DND-41 (cell line): ENCODE results near the gene EXTL1.

Experiments used
- EZH2 ChIP-seq: IDR thresholded peaks from 3 replicates; pipeline ENCODE4 v1.6.1; 2012; ENCODE audit warnings: borderline replicate concordance, low read depth, mild to moderate bottlenecking, moderate library complexity, low read length, inconsistent platforms; ENCODE audit not compliant: severe bottlenecking
- TF ChIP-seq, protein P1 (sequence below): IDR thresholded peaks from 2 replicates; pipeline ENCODE4 v1.5.1; 2012; ENCODE audit warnings: borderline replicate concordance, low read length, moderate library complexity, mild to moderate bottlenecking; ENCODE audit not compliant: poor library complexity, severe bottlenecking; ENCODE audit errors: extremely low read depth

DNA sequence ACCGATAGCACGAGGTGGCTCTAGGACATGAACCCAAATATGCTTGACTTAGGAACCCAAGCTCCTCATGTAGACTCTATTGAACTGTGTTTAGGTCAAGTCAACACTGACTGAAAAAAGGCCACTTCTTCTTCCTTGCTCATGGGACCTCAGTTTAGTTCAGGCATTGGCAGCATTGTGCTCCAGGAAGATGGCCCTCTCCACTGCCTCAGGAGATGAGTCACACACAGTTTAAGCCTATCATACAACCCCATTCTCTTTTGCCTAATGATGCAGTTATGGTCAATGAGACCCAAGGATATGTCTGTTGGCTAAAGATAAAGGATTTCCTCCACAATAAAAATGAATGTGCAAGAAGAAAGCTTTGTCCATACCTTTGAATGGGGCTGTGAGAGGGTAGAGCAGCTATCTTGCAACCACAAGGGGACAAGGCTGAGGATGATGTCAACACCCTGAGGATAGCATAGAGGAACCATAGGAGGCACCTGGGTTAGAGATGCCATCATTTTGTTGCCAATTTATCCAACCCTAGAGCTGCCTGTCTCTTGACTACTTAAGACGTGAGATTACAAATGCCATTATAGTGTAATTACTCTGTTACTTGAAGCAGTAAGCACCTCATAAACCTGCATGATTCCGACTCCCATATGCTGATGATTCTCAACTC, 48.9 kb downstream of the EXTL1 start:
- TF ChIP-seq, protein P1, sequence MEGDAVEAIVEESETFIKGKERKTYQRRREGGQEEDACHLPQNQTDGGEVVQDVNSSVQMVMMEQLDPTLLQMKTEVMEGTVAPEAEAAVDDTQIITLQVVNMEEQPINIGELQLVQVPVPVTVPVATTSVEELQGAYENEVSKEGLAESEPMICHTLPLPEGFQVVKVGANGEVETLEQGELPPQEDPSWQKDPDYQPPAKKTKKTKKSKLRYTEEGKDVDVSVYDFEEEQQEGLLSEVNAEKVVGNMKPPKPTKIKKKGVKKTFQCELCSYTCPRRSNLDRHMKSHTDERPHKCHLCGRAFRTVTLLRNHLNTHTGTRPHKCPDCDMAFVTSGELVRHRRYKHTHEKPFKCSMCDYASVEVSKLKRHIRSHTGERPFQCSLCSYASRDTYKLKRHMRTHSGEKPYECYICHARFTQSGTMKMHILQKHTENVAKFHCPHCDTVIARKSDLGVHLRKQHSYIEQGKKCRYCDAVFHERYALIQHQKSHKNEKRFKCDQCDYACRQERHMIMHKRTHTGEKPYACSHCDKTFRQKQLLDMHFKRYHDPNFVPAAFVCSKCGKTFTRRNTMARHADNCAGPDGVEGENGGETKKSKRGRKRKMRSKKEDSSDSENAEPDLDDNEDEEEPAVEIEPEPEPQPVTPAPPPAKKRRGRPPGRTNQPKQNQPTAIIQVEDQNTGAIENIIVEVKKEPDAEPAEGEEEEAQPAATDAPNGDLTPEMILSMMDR, result no peak
- TF ChIP-seq EZH2, result no peak
